ENCODE measurements around the gene MCF2L2.
"Not testable (repeated sequence)": the region's sequence is repeated elsewhere in the genome, so short reads cannot be mapped to it uniquely, and the experiment has no call there.

MCF2L2 gene

DNA sequence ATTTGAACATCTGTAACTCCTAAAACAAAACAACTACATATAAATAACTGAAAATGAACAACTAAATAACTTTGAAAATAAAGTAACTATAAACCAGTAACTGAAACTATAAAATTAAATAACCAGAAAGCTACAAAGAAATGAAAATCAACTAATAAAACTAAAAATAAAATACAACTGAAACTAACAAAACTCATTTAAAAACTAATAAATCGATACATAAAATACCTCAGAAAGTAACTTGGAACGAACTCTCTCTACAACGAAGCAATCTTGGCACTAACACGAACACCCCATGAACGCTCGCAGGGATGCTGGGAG is 249.9 kb downstream of the MCF2L2 start:
- no peaks in the 10 kb centered on the region for H3K4me1 ChIP-seq
- no peaks in the 10 kb centered on the region for H3K79me2 ChIP-seq
- no peak overlapping the region for H3K9ac ChIP-seq
- no peaks in the 10 kb centered on the region for H3K9me3 ChIP-seq (ENCODE audit: control insufficient read depth, low read length)
- H3K36me3 ChIP-seq (ENCODE audit: control insufficient read depth, insufficient read depth, low read length) = no peaks in the 10 kb centered on the region
- peak overlapping the region; percentile 93 for H3K4me2 ChIP-seq (ENCODE audit: low read length)
- H3K27ac ChIP-seq = no peak overlapping the region
- TF ChIP-seq, protein P1, sequence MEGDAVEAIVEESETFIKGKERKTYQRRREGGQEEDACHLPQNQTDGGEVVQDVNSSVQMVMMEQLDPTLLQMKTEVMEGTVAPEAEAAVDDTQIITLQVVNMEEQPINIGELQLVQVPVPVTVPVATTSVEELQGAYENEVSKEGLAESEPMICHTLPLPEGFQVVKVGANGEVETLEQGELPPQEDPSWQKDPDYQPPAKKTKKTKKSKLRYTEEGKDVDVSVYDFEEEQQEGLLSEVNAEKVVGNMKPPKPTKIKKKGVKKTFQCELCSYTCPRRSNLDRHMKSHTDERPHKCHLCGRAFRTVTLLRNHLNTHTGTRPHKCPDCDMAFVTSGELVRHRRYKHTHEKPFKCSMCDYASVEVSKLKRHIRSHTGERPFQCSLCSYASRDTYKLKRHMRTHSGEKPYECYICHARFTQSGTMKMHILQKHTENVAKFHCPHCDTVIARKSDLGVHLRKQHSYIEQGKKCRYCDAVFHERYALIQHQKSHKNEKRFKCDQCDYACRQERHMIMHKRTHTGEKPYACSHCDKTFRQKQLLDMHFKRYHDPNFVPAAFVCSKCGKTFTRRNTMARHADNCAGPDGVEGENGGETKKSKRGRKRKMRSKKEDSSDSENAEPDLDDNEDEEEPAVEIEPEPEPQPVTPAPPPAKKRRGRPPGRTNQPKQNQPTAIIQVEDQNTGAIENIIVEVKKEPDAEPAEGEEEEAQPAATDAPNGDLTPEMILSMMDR (IDR thresholded peaks at IDR 0.05) = no peak
- no peaks in the 10 kb centered on the region for H3K27me3 ChIP-seq (ENCODE audit: control insufficient read depth, insufficient read depth, low read length)
- peak overlapping the region; percentile 59 for H2AFZ ChIP-seq
- H3K4me3 ChIP-seq (ENCODE audit: low read depth, low read length) = peak overlapping the region; percentile 46

DNA sequence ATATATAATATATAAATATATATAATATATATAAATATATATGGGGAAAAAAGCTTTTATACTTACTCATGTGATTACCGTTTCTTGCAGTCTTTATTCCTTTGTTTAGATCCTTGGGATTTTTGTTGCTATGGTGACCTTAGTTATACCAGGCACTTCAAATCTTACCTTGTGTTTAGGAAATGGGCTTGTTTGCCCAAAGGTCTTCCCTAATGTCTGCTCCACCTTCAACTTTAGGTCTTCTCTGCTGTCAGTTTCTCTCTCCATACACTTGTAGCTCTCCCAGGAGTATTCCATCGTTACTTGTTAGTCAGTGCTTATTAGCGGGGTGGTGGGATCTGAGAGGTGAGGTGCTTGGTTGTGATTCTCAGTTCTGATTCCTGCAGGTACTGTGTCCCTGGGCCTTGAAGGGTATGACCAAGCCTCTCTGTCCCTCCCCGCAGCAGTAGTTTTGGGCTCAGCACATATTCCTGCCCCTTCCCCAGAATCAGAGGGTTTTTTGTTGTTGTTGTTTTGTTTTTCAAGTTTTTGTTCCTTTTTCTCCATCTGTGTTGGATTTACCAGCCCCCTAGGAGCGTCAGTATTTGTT is 256.3 kb downstream of the MCF2L2 start:
- Histone ChIP-seq H3K9me3 (ENCODE audit: control insufficient read depth, low read length) (no peaks in the 10 kb centered on the region), H3K79me2 (no peaks in the 10 kb centered on the region), H3K9ac (no peak overlapping the region), H2AFZ (no peak overlapping the region), H3K4me2 (ENCODE audit: low read length) (no peak overlapping the region), H3K27ac (no peak overlapping the region), H3K4me1 (no peaks in the 10 kb centered on the region), H3K4me3 (ENCODE audit: low read depth, low read length) (no peak overlapping the region), H3K36me3 (ENCODE audit: control insufficient read depth, insufficient read depth, low read length) (no peaks in the 10 kb centered on the region), H3K27me3 (ENCODE audit: control insufficient read depth, insufficient read depth, low read length) (no peaks in the 10 kb centered on the region)
- TF ChIP-seq, protein P1 (IDR thresholded peaks at IDR 0.05) = no peak

DNA sequence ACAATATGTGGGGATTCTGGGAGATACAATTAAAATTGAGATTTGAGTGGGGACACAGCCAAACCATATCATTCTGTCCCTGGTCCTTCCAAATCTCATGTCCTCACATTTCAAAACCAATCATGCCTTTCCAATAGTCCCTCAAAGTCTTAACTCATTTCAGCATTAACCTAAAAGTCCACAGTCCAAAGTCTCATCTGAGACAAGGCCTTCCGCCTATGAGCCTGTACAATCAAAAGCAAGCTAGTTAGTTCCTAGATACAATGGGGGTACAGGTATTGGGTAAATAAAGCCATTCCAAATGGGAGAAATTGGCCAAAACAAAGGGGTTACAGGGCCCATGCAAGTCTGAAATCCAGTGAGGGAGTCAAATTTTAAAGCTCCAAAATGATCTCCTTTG is 260.4 kb downstream of the MCF2L2 start:
- not testable (repeated sequence) for H3K4me3 ChIP-seq (ENCODE audit: low read depth, low read length); H3K9me3 ChIP-seq (ENCODE audit: control insufficient read depth, low read length); H3K4me1 ChIP-seq; H2AFZ ChIP-seq; H3K27ac ChIP-seq; H3K36me3 ChIP-seq (ENCODE audit: control insufficient read depth, insufficient read depth, low read length); H3K9ac ChIP-seq; H3K4me2 ChIP-seq (ENCODE audit: low read length); H3K79me2 ChIP-seq; H3K27me3 ChIP-seq (ENCODE audit: control insufficient read depth, insufficient read depth, low read length)

DNA sequence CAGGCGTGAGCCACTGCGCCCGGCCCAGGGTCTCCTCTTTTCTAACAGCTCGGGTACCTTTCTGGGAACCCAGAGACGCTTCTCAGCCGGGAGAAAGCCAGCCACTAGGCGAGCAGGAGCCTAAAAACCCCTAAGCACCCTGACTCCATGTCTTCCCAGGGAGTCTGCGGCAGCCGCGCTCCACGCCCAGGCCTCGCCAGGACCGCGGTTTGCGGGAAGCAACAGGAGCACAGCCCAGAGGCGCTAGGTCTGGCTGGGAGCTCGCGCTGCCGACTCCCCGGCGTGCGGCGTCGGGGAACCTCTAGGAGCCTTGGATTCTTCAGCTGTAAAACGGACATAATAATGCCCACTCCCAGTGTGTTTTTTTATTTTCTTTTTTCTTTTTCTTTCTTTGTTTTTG is 264.9 kb downstream of the MCF2L2 start:
- TF ChIP-seq, protein P1 (IDR thresholded peaks at IDR 0.05) = no peak
- H3K4me1 ChIP-seq = no peaks in the 10 kb centered on the region
- H3K4me3 ChIP-seq (ENCODE audit: low read depth, low read length) = no peak overlapping the region
- H3K79me2 ChIP-seq = no peaks in the 10 kb centered on the region
- no peak overlapping the region for H3K9ac ChIP-seq
- H3K27ac ChIP-seq = no peak overlapping the region
- no peaks in the 10 kb centered on the region for H3K9me3 ChIP-seq (ENCODE audit: control insufficient read depth, low read length)
- H3K4me2 ChIP-seq (ENCODE audit: low read length) = no peak overlapping the region
- H2AFZ ChIP-seq = no peak overlapping the region
- no peaks in the 10 kb centered on the region for H3K36me3 ChIP-seq (ENCODE audit: control insufficient read depth, insufficient read depth, low read length)
- H3K27me3 ChIP-seq (ENCODE audit: control insufficient read depth, insufficient read depth, low read length) = no peaks in the 10 kb centered on the region

DNA sequence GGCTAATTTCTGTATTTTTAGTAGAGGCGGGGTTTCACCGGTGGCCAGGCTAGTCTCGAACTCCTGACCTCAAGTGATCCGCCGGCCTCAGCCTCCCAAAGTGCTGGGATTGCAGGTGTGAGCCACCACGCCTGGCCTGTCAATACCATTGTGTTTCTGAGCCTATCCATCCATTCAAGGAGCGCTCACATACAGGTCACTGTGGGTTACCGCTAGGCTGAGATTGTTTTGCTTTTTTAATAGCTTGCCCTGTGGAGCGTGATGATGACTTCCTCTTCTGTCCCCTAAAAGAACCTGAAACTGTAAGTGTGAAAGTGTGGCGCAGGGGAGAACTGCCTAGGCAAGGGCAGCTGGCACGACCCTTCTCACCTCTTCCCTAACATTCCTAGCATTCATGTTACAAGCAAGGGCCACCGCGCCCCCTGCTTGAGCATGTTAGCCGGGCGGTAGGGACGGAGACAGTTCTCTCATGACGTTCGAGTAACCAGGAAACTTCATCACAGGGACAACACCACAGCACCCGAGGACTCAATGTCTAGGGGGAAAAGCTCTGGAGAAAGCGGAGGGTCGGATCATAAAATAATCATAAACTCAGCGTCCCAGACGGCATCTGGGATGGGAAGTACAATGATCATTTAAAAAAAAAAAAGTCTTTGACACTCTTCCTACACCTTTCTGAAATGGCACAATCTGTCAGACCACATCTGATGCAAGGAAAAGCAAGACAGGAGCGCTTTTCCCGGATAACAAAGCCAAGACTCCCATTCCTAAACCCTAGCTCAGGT is 266.7 kb downstream of the MCF2L2 start:
- H3K9ac ChIP-seq = no peak overlapping the region
- no peak overlapping the region for H3K27ac ChIP-seq
- H3K27me3 ChIP-seq (ENCODE audit: control insufficient read depth, insufficient read depth, low read length) = no peaks in the 10 kb centered on the region
- no peaks in the 10 kb centered on the region for H3K79me2 ChIP-seq
- no peaks in the 10 kb centered on the region for H3K4me1 ChIP-seq
- peak overlapping the region; percentile 93 for H2AFZ ChIP-seq
- no peaks in the 10 kb centered on the region for H3K36me3 ChIP-seq (ENCODE audit: control insufficient read depth, insufficient read depth, low read length)
- peak overlapping the region; percentile 95 for H3K4me2 ChIP-seq (ENCODE audit: low read length)
- H3K4me3 ChIP-seq (ENCODE audit: low read depth, low read length) = peak overlapping the region; percentile 68
- H3K9me3 ChIP-seq (ENCODE audit: control insufficient read depth, low read length) = no peaks in the 10 kb centered on the region
- TF ChIP-seq, protein P1 (IDR thresholded peaks at IDR 0.05) = no peak
